Thyroid gland (tissue), 4 donors: Measurements from ENCODE around the gene WDFY2.

Experiments
- CTCF ChIP-seq, 6 experiments: fragments of 200-600 bp in 3 of 6; fragments of 450-650 bp in 3 of 6; sonication (generic) in 3 of 6; IDR thresholded peaks; one replicate each; pipeline ENCODE4 v1.5.1; 2016 to 2019; ENCODE audit warnings: antibody characterized with exemption in 6 of 6, mild to moderate bottlenecking in 2 of 6, inconsistent platforms in 1 of 6, moderate library complexity in 1 of 6
- POLR2A ChIP-seq, 2 donors: fragments of 450-650 bp; IDR thresholded peaks; one replicate each; pipeline ENCODE4 v1.6.1; 2017; ENCODE audit warnings: antibody characterized with exemption in 2 of 2, mild to moderate bottlenecking in 2 of 2, moderate library complexity in 1 of 2

DNA sequence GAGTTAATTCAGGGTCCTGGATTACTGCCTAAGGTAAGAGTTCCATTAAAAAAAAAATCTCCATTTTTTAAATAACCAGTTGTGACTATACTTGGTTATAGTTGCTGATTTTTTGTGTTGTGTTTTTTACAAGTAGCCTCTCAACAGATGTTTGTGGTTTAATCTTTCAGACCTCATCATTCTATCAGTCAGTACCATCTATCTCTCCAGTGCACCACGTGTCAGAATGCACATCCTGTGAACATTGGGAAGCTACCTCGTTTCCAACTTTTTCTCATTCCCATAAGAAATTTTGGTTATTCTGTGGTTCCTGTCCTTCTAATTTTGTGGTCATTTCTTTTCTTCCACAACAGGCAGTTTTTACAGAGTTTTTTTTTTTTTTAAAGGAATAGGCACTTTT is 39.2 kb downstream of the WDFY2 start:
- no peak for TF ChIP-seq POLR2A (IDR thresholded peaks at IDR 0.05)
- no peak for TF ChIP-seq CTCF (IDR thresholded peaks at IDR 0.05)
